ENCODE results near the gene LGR6.

Gene LGR6

GRCh38 chr1:202355944-202356553, 162.4 kb downstream of the LGR6 start:
- DNase-seq: no peak

GRCh38 chr1:202357506-202357905, 163.9 kb downstream of the LGR6 start:
- no peak for DNase-seq

DNA sequence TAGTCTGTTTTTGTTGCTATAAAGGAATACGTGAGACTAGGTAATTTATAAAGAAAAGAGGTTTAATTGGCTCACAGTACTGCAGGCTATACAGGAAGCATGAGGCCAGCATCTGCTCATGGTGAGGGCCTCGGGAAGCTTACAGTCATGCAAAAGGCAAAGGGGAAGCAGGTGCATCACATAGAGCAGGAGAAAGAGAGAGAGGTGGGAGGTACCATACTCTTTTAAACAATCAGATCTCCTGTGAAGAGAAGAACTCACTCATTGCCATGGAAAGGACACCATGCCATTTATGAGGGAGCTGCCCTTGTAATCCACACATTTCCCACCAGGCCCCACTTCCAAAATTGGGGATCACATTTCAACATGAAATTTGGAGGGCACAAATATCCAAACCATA, 167.6 kb downstream of the LGR6 start:
- no peak for DNase-seq

DNA sequence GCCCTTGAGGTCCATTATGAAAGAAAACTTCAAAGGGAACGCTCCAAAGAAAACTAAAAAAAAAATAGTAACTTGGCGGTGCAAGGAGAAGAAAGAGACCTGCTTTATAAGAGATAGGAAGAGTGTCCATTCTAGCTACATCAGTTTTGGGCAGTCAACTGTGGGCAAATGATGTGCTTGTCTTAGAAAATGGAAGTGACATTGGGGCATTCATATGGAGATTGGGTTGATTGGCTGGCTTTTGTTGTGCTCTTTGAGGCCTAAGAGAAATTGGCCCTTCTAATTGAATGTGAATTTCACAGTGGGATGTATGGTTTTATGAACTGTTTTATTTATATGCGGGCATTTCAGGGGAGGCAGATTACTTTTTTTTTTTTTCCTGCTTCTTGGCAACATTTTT, 168.1 kb downstream of the LGR6 start:
- no peak for DNase-seq

DNA sequence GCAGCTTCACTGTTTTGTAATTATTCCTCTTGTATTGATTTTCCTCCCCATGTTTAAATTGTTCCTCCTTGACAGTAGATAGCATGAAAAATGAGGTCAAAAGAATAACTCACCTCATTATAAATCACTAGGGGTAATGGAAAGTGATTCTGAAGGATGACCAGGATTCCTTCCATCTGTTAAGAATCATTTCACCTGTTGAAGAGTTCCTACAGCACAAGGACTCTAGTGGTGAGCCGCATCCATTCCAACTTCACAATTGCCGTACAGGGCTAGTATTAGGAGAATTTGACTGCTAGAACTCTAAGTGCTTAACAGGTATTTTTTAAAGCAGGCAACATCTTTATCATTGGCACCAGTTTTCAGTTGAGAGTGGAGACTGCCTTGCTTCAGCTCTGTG, 168.6 kb downstream of the LGR6 start:
- no peak for DNase-seq

DNA sequence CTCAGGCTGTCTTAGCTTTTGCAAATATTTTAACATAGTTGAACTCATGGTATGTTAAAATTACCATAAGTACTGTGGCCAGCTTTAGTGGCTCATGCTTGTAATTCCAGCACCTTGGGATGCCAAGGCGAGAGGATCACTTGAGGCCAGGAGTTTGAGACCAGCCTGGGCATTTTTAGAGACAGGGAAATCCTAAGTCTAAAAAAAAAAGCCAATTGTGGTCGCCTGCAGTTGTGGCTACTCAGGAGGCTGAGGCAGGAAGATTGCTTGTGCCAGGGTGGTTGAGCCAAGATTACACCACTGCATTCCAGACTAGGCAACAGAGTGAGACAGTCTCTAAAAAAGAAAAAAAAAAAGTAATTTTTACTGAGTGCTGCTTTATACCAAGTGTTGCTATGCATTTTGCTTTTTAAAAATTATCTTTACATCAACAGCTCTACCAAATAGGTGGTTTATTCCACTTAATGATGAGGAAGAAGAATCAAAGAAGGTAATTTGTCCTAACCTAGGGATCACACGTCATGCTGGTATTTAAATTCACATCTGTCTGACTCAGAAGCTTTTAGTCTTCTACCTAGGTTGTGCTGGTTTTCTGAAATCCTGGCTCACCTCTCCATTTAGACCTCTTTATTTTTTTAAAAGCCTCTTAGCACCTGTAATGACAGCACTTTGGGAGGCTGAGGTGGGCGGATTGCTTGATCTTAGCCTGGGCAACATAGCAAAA, 171.7 kb downstream of the LGR6 start:
- DNase-seq: no peak

- no peak for DNase-seq
Measured at GRCh38 chr1:202367271-202367670, 173.7 kb downstream of the LGR6 start.

Measured in NCI-H446 (cell line).